ENCODE data around the gene SLFN13.

The SLFN13 gene

DNA sequence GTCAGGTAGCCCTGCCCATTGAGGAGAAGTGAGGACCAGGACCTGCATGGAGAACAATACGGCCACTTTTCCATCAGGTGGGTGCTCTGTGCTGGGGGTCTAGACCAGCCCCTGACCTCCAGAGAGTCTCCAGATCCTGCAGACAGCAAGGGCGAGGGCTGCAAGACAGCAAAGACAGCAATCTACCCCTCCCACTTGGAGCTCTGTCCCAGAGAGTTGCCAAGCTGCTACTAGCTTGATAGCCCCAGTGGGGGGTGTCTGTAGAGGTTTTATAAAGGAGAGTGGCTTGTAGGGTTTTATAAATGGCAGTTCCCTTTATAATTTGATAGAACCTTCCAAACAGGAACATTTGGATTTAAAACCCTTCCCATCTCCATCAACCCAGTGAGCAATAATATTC lies 58.4 kb downstream of the SLFN13 start:
- no peaks in the 10 kb centered on the region for H3K4me1 ChIP-seq (ENCODE audit: insufficient read depth, poor library complexity, severe bottlenecking)
- ATAC-seq (ENCODE audit: low read depth): no peak
- no peak overlapping the region for H3K27ac ChIP-seq (ENCODE audit: poor library complexity, severe bottlenecking)
- H3K36me3 ChIP-seq (ENCODE audit: low read depth): no peaks in the 10 kb centered on the region
- H3K9me3 ChIP-seq (ENCODE audit: severe bottlenecking): no peaks in the 10 kb centered on the region
- TF ChIP-seq, protein P1, sequence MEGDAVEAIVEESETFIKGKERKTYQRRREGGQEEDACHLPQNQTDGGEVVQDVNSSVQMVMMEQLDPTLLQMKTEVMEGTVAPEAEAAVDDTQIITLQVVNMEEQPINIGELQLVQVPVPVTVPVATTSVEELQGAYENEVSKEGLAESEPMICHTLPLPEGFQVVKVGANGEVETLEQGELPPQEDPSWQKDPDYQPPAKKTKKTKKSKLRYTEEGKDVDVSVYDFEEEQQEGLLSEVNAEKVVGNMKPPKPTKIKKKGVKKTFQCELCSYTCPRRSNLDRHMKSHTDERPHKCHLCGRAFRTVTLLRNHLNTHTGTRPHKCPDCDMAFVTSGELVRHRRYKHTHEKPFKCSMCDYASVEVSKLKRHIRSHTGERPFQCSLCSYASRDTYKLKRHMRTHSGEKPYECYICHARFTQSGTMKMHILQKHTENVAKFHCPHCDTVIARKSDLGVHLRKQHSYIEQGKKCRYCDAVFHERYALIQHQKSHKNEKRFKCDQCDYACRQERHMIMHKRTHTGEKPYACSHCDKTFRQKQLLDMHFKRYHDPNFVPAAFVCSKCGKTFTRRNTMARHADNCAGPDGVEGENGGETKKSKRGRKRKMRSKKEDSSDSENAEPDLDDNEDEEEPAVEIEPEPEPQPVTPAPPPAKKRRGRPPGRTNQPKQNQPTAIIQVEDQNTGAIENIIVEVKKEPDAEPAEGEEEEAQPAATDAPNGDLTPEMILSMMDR (IDR thresholded peaks at IDR 0.05; ENCODE audit: poor library complexity, severe bottlenecking): no peak
- DNase-seq (ENCODE audit: low spot score): no peak
- peaks cover 12% of the 10 kb centered on the region for H3K27me3 ChIP-seq (ENCODE audit: insufficient read depth, poor library complexity, severe bottlenecking)
- H3K4me3 ChIP-seq (ENCODE audit: severe bottlenecking): no peak overlapping the region

DNA sequence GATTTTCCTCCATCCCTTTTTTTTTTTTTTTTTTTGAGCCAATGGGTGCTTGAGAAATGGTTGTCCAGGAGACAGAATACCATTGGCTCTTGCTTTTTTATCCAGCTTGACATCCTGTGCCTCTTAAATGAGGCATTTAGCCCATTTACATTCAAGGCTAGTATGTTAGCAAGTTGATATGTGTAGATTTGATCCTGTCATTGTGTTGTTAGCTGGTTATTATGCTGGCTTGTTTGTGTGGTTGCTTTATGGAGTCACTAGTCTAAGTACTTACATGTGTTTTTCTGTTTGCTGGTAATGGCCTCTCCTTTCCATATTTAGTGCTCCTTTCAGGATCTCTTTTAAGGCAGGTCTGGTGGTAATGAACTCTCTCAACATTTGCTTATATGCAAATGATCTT lies 61.1 kb downstream of the SLFN13 start:
- Histone ChIP-seq H3K27ac (ENCODE audit: poor library complexity, severe bottlenecking) (no peak overlapping the region), H3K4me3 (ENCODE audit: severe bottlenecking) (no peak overlapping the region), H3K27me3 (ENCODE audit: insufficient read depth, poor library complexity, severe bottlenecking) (peaks cover 12% of the 10 kb centered on the region), H3K9me3 (ENCODE audit: severe bottlenecking) (no peaks in the 10 kb centered on the region), H3K4me1 (ENCODE audit: insufficient read depth, poor library complexity, severe bottlenecking) (no peaks in the 10 kb centered on the region), H3K36me3 (ENCODE audit: low read depth) (no peaks in the 10 kb centered on the region)
- TF ChIP-seq, protein P1 (IDR thresholded peaks at IDR 0.05; ENCODE audit: poor library complexity, severe bottlenecking): no peak
- no peak for DNase-seq (ENCODE audit: low spot score)
- ATAC-seq (ENCODE audit: low read depth): no peak
